ENCODE measurements around the gene RNF40. TPM values are rescaled to one million over a fixed set of nuclear protein-coding genes. Genes with fewer than 3 reads are reported as not detected.
A peak's percentile ranks its signal among the peaks of the same experiment; 100 is the strongest.

The RNF40 gene
- total RNA-seq, 1 donor from 2014 or later = 98.5 TPM

DNA sequence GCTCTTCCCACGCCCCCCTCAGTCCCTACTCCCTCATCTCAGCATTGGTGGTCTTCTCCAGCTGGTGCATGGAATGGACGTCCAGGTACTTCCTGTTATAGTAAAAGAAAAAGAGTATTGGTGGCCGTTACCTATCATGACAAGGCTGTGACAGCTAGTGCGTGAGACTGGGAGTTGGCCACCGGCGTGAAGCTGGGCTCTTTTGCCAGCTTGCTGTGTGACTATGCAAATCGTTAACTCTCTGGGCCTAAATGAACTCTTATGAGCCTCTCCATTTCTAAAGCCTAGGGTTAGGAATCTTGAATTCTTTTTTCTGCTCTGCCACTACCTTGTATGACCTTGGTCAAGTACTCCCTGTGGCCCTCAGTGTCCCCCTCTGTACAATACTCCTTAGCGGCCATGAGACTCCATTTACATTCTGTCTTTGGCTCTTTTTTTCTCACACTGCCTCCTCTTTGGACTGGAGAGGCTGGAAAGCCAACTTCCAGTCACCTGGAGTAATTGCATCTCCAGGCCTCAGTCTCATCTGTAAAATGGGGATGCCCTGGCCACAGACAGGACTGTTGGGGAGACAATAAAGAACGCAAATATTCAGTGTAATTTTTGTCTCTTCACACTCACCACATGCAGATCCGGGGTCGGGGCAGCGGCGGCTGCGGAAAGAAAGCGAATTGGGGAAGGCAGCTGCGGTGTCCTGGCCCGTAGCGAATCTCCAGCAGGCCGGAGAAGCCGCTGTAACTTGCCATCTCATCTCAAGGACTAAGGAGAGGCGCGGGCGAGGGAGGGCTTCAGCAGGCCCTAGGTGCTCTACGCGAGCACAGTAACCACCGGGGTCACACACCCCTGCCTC, 1.3 kb upstream of the RNF40 start:
- peak overlapping the region; percentile 93 for H3K4me3 Mint-ChIP-seq
- peak overlapping the region; percentile 49 for H3K27ac Mint-ChIP-seq
- H3K9me3 Mint-ChIP-seq = no peaks in the 10 kb centered on the region
- intact Hi-C loops (cut with micrococcal nuclease) = loop anchor here (5.0 kb wide), 2 partner anchors 136 to 311 kb away; partner anchors contain the start of genes CTF1, ZNF646 and ZNF668
- peaks cover 28% of the 10 kb centered on the region for H3K4me1 Mint-ChIP-seq (ENCODE audit: low read depth)
- no peak for DNase-seq (ENCODE audit: low spot score)
- H3K27me3 Mint-ChIP-seq (ENCODE audit: insufficient read depth) = no peaks in the 10 kb centered on the region
- peaks cover 21% of the 10 kb centered on the region for H3K36me3 Mint-ChIP-seq (ENCODE audit: low read depth)

DNA sequence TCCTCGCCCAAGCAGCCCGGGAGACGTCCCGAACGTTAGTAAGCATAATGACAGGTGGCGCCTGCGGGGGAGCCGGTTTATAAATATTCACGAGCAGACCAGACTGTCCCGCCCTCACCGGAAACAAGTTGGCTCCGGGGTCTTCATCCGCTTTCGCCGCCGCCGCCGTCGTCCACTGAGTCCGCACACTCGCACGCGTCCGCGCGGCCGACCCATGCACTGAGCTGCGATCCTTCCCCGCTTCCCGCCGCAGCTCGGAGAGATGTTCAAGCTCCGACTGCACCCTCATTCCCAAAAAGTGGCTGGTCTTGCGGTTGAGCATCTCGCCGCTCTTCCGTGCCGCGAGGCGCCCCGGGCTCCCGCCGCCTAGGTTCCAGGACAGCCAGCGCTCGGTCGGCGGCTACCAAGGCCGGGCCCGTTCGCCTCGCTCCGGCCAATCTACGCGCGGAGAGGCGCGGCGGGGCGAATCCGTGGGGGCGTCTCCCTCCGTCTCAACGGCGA, 645 bp upstream of the RNF40 start:
- Mint-ChIP-seq H3K27ac (peak overlapping the region; percentile 82), H3K9me3 (no peaks in the 10 kb centered on the region), H3K4me3 (peak overlapping the region; percentile 93), H3K36me3 (ENCODE audit: low read depth) (peaks cover 23% of the 10 kb centered on the region), H3K4me1 (ENCODE audit: low read depth) (peaks cover 28% of the 10 kb centered on the region), H3K27me3 (ENCODE audit: insufficient read depth) (no peaks in the 10 kb centered on the region)
- DNase-seq (ENCODE audit: low spot score) = peak; percentile 17
- intact Hi-C loops (cut with micrococcal nuclease) = loop anchor here (5.0 kb wide), 2 partner anchors 136 to 311 kb away; partner anchors contain the start of genes CTF1, ZNF646 and ZNF668

DNA sequence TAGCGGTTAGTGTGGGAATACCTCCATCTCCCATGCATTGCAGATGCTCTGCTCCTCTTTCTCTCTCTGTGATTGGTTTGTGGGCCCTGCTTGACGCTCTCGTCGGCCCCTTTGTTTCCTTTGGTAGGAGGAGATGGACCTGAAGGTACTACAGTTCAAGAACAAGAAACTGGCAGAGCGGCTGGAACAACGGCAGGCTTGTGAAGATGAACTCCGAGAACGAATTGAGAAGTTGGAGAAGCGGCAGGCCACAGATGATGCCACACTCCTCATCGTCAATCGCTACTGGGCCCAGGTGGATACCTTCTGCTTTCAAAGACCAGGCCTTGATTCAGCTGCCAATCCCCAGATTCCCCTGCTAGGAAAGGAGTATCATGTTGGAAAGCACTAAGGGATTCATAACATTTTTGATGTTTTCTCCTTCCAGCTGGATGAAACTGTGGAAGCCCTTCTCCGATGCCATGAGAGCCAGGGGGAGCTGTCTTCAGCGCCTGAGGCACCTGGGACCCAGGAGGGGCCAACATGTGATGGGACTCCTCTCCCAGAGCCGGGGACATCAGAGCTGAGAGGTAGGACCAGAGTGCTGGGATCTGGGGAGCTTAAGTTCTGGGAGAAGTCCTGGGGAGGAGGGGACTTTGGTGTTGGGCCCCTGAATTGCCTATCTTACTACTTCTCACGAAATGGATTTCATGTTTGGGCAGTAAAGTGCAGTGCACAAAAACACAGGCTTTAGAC, 1.0 kb downstream of the RNF40 start:
- Mint-ChIP-seq H3K4me3 (peak overlapping the region; percentile 93), H3K4me1 (ENCODE audit: low read depth) (peaks cover 28% of the 10 kb centered on the region), H3K9me3 (no peaks in the 10 kb centered on the region), H3K27me3 (ENCODE audit: insufficient read depth) (no peaks in the 10 kb centered on the region), H3K36me3 (ENCODE audit: low read depth) (peaks cover 28% of the 10 kb centered on the region), H3K27ac (peak overlapping the region; percentile 82)
- DNase-seq (ENCODE audit: low spot score) = no peak
- intact Hi-C loops (cut with micrococcal nuclease) = loop anchor here (1.0 to 5.0 kb wide), 8 partner anchors 12 to 309 kb away; partner anchors contain the start of genes CTF1, FBRS, FBXL19 and PHKG2

DNA sequence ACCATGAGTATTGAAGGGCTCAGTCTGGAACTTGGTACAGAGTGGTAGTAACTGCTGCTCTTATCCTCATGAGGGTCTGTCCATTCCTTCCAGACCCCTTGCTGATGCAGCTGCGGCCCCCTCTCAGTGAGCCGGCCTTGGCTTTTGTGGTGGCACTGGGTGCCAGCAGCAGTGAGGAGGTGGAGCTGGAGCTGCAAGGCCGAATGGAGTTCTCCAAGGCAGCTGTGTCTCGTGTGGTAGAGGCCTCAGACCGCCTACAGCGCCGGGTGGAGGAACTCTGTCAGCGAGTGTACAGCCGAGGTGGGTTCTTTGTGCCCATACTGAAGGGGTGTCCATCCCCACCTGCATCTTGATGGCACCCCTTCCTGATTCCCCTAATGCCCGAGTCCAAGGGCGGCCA, 2.0 kb downstream of the RNF40 start:
- H3K4me1 Mint-ChIP-seq (ENCODE audit: low read depth) = peaks cover 28% of the 10 kb centered on the region
- intact Hi-C loops (cut with micrococcal nuclease) = loop anchor here (5.0 kb wide), 2 partner anchors 133 to 308 kb away; partner anchors contain the start of genes CTF1, ZNF646 and ZNF668
- no peaks in the 10 kb centered on the region for H3K9me3 Mint-ChIP-seq
- H3K27ac Mint-ChIP-seq = no peak overlapping the region
- H3K36me3 Mint-ChIP-seq (ENCODE audit: low read depth) = peaks cover 36% of the 10 kb centered on the region
- H3K4me3 Mint-ChIP-seq = peak overlapping the region; percentile 93
- H3K27me3 Mint-ChIP-seq (ENCODE audit: insufficient read depth) = no peaks in the 10 kb centered on the region
- no peak for DNase-seq (ENCODE audit: low spot score)

DNA sequence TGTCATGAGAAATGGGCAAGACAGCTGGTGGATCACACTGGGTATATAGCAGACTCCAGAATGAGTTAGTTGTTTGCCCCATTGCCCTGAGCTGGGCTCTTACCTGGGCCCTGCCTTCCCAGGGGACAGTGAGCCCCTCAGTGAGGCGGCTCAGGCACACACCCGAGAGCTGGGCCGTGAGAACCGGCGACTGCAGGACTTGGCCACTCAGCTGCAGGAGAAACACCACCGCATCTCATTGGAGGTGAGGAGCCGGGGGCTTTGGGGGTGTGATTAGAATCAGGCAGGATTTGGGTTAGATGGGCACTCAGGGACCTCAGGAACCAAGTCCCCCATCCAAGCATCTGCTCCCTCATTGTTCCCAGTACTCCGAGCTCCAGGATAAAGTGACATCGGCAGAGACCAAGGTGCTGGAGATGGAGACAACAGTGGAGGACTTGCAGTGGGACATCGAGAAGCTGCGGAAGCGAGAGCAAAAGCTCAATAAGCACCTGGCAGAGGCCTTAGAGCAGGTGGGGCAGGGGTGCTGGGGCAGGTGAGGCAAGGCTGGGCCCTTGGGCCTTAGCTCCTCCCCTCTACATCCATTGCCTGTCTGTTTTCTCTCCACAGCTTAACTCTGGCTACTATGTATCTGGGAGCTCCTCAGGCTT, 2.8 kb downstream of the RNF40 start:
- Mint-ChIP-seq H3K27ac (no peak overlapping the region), H3K36me3 (ENCODE audit: low read depth) (peaks cover 41% of the 10 kb centered on the region)

GRCh38 chr16:30766206-30766932, 4.2 kb downstream of the RNF40 start:
- no peaks in the 10 kb centered on the region for H3K27me3 Mint-ChIP-seq (ENCODE audit: insufficient read depth)
- no peak for DNase-seq (ENCODE audit: low spot score)
- H3K27ac Mint-ChIP-seq = no peak overlapping the region
- no peak overlapping the region for H3K4me3 Mint-ChIP-seq
- H3K36me3 Mint-ChIP-seq (ENCODE audit: low read depth) = peaks cover 44% of the 10 kb centered on the region
- intact Hi-C loops (cut with micrococcal nuclease) = no loop called here
- no peaks in the 10 kb centered on the region for H3K9me3 Mint-ChIP-seq
- peaks cover 16% of the 10 kb centered on the region for H3K4me1 Mint-ChIP-seq (ENCODE audit: low read depth)

More for the DNA sequence above, 2.8 kb downstream of the RNF40 start:
- no peak for DNase-seq (ENCODE audit: low spot score)
- Mint-ChIP-seq H3K4me1 (ENCODE audit: low read depth) (peaks cover 28% of the 10 kb centered on the region), H3K9me3 (no peaks in the 10 kb centered on the region), H3K4me3 (no peak overlapping the region), H3K27me3 (ENCODE audit: insufficient read depth) (no peaks in the 10 kb centered on the region)
- intact Hi-C loops (cut with micrococcal nuclease) = loop anchor here (5.0 kb wide), 2 partner anchors 132 to 307 kb away; partner anchors contain the start of genes CTF1, ZNF646 and ZNF668

GRCh38 chr16:30766933-30767284, 4.8 kb downstream of the RNF40 start:
- intact Hi-C loops (cut with micrococcal nuclease) = no loop called here
- H3K4me1 Mint-ChIP-seq (ENCODE audit: low read depth) = peaks cover 16% of the 10 kb centered on the region
- H3K27ac Mint-ChIP-seq = no peak overlapping the region
- peaks cover 45% of the 10 kb centered on the region for H3K36me3 Mint-ChIP-seq (ENCODE audit: low read depth)
- DNase-seq (ENCODE audit: low spot score) = no peak
- no peak overlapping the region for H3K4me3 Mint-ChIP-seq
- H3K27me3 Mint-ChIP-seq (ENCODE audit: insufficient read depth) = no peaks in the 10 kb centered on the region
- H3K9me3 Mint-ChIP-seq = no peaks in the 10 kb centered on the region

GRCh38 chr16:30767767-30768465, 5.8 kb downstream of the RNF40 start:
- H3K9me3 Mint-ChIP-seq = no peaks in the 10 kb centered on the region
- no peak for DNase-seq (ENCODE audit: low spot score)
- H3K4me1 Mint-ChIP-seq (ENCODE audit: low read depth) = peaks cover 17% of the 10 kb centered on the region
- no peak overlapping the region for H3K27ac Mint-ChIP-seq
- H3K36me3 Mint-ChIP-seq (ENCODE audit: low read depth) = peaks cover 51% of the 10 kb centered on the region
- intact Hi-C loops (cut with micrococcal nuclease) = no loop called here
- H3K27me3 Mint-ChIP-seq (ENCODE audit: insufficient read depth) = no peaks in the 10 kb centered on the region
- H3K4me3 Mint-ChIP-seq = no peak overlapping the region

- H3K36me3 Mint-ChIP-seq (ENCODE audit: low read depth) = peaks cover 53% of the 10 kb centered on the region
- no peak overlapping the region for H3K27ac Mint-ChIP-seq
- no peak for DNase-seq (ENCODE audit: low spot score)
- H3K9me3 Mint-ChIP-seq = no peaks in the 10 kb centered on the region
- intact Hi-C loops (cut with micrococcal nuclease) = no loop called here
- no peaks in the 10 kb centered on the region for H3K27me3 Mint-ChIP-seq (ENCODE audit: insufficient read depth)
- peaks cover 14% of the 10 kb centered on the region for H3K4me1 Mint-ChIP-seq (ENCODE audit: low read depth)
- H3K4me3 Mint-ChIP-seq = no peak overlapping the region
Observed at GRCh38 chr16:30768583-30769181, 6.6 kb downstream of the RNF40 start.

- H3K36me3 Mint-ChIP-seq (ENCODE audit: low read depth) = peaks cover 53% of the 10 kb centered on the region
- no peak for DNase-seq (ENCODE audit: low spot score)
- no peaks in the 10 kb centered on the region for H3K9me3 Mint-ChIP-seq
- H3K4me1 Mint-ChIP-seq (ENCODE audit: low read depth) = peaks cover 10% of the 10 kb centered on the region
- H3K27ac Mint-ChIP-seq = no peak overlapping the region
- no peaks in the 10 kb centered on the region for H3K27me3 Mint-ChIP-seq (ENCODE audit: insufficient read depth)
- no peak overlapping the region for H3K4me3 Mint-ChIP-seq
- intact Hi-C loops (cut with micrococcal nuclease) = no loop called here
Observed at GRCh38 chr16:30769379-30770089, 7.4 kb downstream of the RNF40 start.

DNA sequence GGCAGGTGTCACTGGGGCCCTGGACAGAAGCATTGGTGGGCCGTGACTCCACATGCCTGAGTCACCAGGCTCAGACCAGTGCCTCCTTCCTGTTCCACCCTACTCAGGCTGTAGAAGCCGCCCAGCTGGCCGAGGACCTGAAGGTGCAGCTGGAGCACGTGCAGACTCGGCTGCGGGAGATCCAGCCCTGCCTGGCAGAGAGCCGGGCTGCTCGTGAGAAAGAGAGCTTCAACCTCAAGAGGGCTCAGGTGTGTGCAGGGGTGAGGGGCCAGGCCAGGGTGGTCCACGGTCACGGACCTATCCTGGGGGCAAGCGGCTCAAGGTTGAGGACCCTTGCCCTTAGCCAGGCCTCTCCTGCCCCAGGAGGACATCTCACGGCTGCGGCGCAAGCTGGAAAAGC, 9.6 kb downstream of the RNF40 start:
- Mint-ChIP-seq H3K36me3 (ENCODE audit: low read depth) (peaks cover 38% of the 10 kb centered on the region), H3K9me3 (no peaks in the 10 kb centered on the region), H3K4me1 (ENCODE audit: low read depth) (peaks cover 11% of the 10 kb centered on the region), H3K4me3 (no peak overlapping the region), H3K27ac (no peak overlapping the region), H3K27me3 (ENCODE audit: insufficient read depth) (no peaks in the 10 kb centered on the region)
- intact Hi-C loops (cut with micrococcal nuclease) = no loop called here
- no peak for DNase-seq (ENCODE audit: low spot score)
